Bronchial epithelial cell (primary cell): ENCODE data around the gene WWP2. TPM values are rescaled to one million over a fixed set of nuclear protein-coding genes. Genes with fewer than 3 reads are reported as not detected.
A peak's percentile ranks its signal among the peaks of the same experiment; 100 is the strongest.

Experiments used
- DNase-seq: peaks from one replicate; pipeline ENCODE4 v3.0.0-alpha.2; 2010; ENCODE audit warnings: low read depth
- FAIRE-seq: peaks from 2 replicates; lab custom pipeline; 2011; peaks lifted over from hg19 to GRCh38; lab: Jason Lieb, UNC
- H3K27me3 ChIP-seq: 2 replicates; pipeline ENCODE4 v1.5.1; 2011; ENCODE audit warnings: low read length; ENCODE audit not compliant: control insufficient read depth, insufficient read depth
- H3K36me3 ChIP-seq: 2 replicates; pipeline ENCODE4 v1.5.1; 2011; ENCODE audit warnings: low read length; ENCODE audit not compliant: control insufficient read depth, insufficient read depth
- H3K4me3 ChIP-seq: 2 replicates; pipeline ENCODE4 v1.5.1; 2011; ENCODE audit warnings: mild to moderate bottlenecking, low read depth, low read length, control low read depth
- total RNA-seq: library from RNA; depleted of rRNA; stranded (reverse); fragments of >200 nt; gene quantifications from 2 replicates; pipeline ENCODE4 v1.2.1, GENCODE V29; 2014
- TF ChIP-seq, protein P1 (sequence below): IDR thresholded peaks from 2 replicates; pipeline ENCODE4 v1.5.1; 2011; ENCODE audit warnings: mild to moderate bottlenecking, moderate library complexity, low read length, control low read depth, inconsistent platforms; ENCODE audit not compliant: insufficient read depth, severe bottlenecking

Gene WWP2
- total RNA-seq, 1 donor from 2014 or later, result 15.0 TPM

DNA sequence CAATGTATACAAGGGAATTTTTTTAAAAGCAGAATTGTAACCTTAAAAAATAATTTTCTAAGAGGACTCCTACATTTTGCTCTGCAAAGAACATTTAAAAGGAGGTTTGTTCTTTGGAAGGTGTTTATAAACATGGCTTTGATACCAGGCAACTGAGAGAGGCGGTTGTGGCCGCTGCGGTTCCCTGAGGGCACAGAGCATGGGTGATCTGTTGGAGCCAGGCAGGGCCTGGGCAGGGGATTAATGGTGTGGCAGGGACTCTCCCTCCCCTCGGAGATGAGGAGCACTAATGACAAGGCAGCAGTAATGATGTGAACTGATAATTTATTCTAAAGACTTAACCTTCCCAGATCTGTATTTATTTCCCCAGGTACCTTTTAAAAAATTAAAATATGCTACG is 65.4 kb downstream of the WWP2 start:
- FAIRE-seq, result no peak
- DNase-seq, result no peak
- Histone ChIP-seq H3K36me3 (peaks cover under 1% of the 10 kb centered on the region), H3K4me3 (no peak overlapping the region), H3K27me3 (no peaks in the 10 kb centered on the region)
- TF ChIP-seq, protein P1, sequence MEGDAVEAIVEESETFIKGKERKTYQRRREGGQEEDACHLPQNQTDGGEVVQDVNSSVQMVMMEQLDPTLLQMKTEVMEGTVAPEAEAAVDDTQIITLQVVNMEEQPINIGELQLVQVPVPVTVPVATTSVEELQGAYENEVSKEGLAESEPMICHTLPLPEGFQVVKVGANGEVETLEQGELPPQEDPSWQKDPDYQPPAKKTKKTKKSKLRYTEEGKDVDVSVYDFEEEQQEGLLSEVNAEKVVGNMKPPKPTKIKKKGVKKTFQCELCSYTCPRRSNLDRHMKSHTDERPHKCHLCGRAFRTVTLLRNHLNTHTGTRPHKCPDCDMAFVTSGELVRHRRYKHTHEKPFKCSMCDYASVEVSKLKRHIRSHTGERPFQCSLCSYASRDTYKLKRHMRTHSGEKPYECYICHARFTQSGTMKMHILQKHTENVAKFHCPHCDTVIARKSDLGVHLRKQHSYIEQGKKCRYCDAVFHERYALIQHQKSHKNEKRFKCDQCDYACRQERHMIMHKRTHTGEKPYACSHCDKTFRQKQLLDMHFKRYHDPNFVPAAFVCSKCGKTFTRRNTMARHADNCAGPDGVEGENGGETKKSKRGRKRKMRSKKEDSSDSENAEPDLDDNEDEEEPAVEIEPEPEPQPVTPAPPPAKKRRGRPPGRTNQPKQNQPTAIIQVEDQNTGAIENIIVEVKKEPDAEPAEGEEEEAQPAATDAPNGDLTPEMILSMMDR, result no peak

- no peak for DNase-seq
- Histone ChIP-seq H3K36me3 (no peaks in the 10 kb centered on the region), H3K4me3 (no peak overlapping the region), H3K27me3 (no peaks in the 10 kb centered on the region)
- FAIRE-seq, result no peak
- TF ChIP-seq, protein P1, result no peak
These were observed 67.2 kb downstream of the WWP2 start for GRCh38 chr16:69829338-69829737.

DNA sequence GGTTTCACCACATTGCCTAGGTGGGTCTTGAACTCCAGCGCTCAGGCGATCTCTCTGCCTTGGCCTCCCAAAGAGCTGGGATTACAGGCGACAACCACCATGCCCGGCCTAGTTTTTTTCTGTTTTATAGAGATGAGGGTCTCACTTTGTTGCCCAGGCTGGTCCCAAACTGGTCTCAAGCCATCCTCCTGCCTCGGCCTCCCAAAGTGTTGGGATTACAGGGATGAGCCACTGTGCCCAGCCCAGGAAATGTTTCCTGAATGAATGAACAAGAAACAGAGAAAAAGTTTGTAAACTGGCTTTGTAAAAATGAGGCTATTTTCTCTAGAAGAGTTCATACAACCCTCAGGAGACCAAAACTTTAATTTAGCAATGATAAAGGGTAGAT is 68.0 kb downstream of the WWP2 start:
- DNase-seq (no peak), FAIRE-seq (no peak)
- no peaks in the 10 kb centered on the region for H3K36me3 ChIP-seq
- no peak overlapping the region for H3K4me3 ChIP-seq
- H3K27me3 ChIP-seq, result no peaks in the 10 kb centered on the region
- TF ChIP-seq, protein P1, result no peak

- DNase-seq (no peak), FAIRE-seq (no peak)
- Histone ChIP-seq H3K4me3 (no peak overlapping the region), H3K27me3 (no peaks in the 10 kb centered on the region), H3K36me3 (no peaks in the 10 kb centered on the region)
- TF ChIP-seq, protein P1, result no peak
These were observed 68.5 kb downstream of the WWP2 start for GRCh38 chr16:69830534-69831211.

GRCh38 chr16:69831212-69832123 is 69.3 kb downstream of the WWP2 start:
- H3K36me3 ChIP-seq, result no peaks in the 10 kb centered on the region
- no peak overlapping the region for H3K4me3 ChIP-seq
- DNase-seq (peak; percentile 34), FAIRE-seq (no peak)
- H3K27me3 ChIP-seq, result no peaks in the 10 kb centered on the region
- TF ChIP-seq, protein P1, result no peak
